BLaER1 (cell line): ENCODE measurements around the gene MESD.
A peak's percentile ranks its signal among the peaks of the same experiment; 100 is the strongest.

Source experiments
- H3K27ac ChIP-seq: shearing (Covaris generic); formaldehyde crosslinking; 2 replicates; pipeline ENCODE4 v1.8.1; 2022
- H3K27me3 ChIP-seq: shearing (Covaris generic); formaldehyde crosslinking; 2 replicates; pipeline ENCODE4 v1.8.1; 2022
- H3K36me3 ChIP-seq: shearing (Covaris generic); formaldehyde crosslinking; 2 replicates; pipeline ENCODE4 v1.8.1; 2022
- H3K4me1 ChIP-seq: shearing (Covaris generic); formaldehyde crosslinking; 2 replicates; pipeline ENCODE4 v1.8.1; 2022
- H3K4me2 ChIP-seq: shearing (Covaris generic); formaldehyde crosslinking; 2 replicates; pipeline ENCODE4 v1.8.1; 2022
- H3K4me3 ChIP-seq: shearing (Covaris generic); formaldehyde crosslinking; 2 replicates; pipeline ENCODE4 v1.8.1; 2022
- H3K9ac ChIP-seq: shearing (Covaris generic); formaldehyde crosslinking; 2 replicates; pipeline ENCODE4 v1.8.1; 2022
- H3K9me3 ChIP-seq: shearing (Covaris generic); formaldehyde crosslinking; 2 replicates; pipeline ENCODE4 v1.8.1; 2022
- H4K20me1 ChIP-seq: shearing (Covaris generic); formaldehyde crosslinking; 2 replicates; pipeline ENCODE4 v1.8.1; 2022
- Cebpa-rat ChIP-seq: shearing (Covaris generic); IDR thresholded peaks from 2 replicates; pipeline ENCODE4 v1.8.1; 2022

MESD gene

GRCh38 chr15:80931191-80931590, 58.4 kb downstream of the MESD start:
- Histone ChIP-seq H3K4me2 (no peak overlapping the region), H3K9ac (no peak overlapping the region), H3K4me1 (0 out of 2 replicates have a peak, but pooled peaks cover 6% of the 10 kb centered on the region), H3K27me3 (no peaks in the 10 kb centered on the region), H4K20me1 (no peaks in the 10 kb centered on the region), H3K9me3 (no peaks in the 10 kb centered on the region), H3K4me3 (no peak overlapping the region), H3K27ac (no peak overlapping the region), H3K36me3 (no peaks in the 10 kb centered on the region)
- no peak for TF ChIP-seq Cebpa-rat

GRCh38 chr15:80929689-80930088, 59.9 kb downstream of the MESD start:
- no peak overlapping the region for H3K4me3 ChIP-seq
- H3K36me3 ChIP-seq = no peaks in the 10 kb centered on the region

GRCh38 chr15:80929225-80929624, 60.4 kb downstream of the MESD start:
- Histone ChIP-seq H3K9me3 (no peaks in the 10 kb centered on the region), H3K27ac (no peak overlapping the region), H3K4me2 (no peak overlapping the region), H3K36me3 (no peaks in the 10 kb centered on the region), H3K4me3 (no peak overlapping the region), H4K20me1 (no peaks in the 10 kb centered on the region), H3K9ac (no peak overlapping the region), H3K27me3 (no peaks in the 10 kb centered on the region), H3K4me1 (no peaks in the 10 kb centered on the region)
- TF ChIP-seq Cebpa-rat = no peak

More at GRCh38 chr15:80929689-80930088, 59.9 kb downstream of the MESD start:
- Histone ChIP-seq H3K4me1 (0 out of 2 replicates have a peak, but pooled peaks cover 2% of the 10 kb centered on the region), H3K27me3 (no peaks in the 10 kb centered on the region), H4K20me1 (no peaks in the 10 kb centered on the region), H3K4me2 (no peak overlapping the region), H3K9ac (no peak overlapping the region), H3K9me3 (no peaks in the 10 kb centered on the region), H3K27ac (no peak overlapping the region)
- no peak for TF ChIP-seq Cebpa-rat

- Histone ChIP-seq H3K9me3 (no peaks in the 10 kb centered on the region), H3K4me3 (no peak overlapping the region), H4K20me1 (no peaks in the 10 kb centered on the region), H3K27ac (no peak overlapping the region), H3K27me3 (no peaks in the 10 kb centered on the region), H3K4me1 (no peaks in the 10 kb centered on the region), H3K36me3 (no peaks in the 10 kb centered on the region; the same call in 1 of the 2 replicates), H3K9ac (no peak overlapping the region), H3K4me2 (no peak overlapping the region)
- no peak for TF ChIP-seq Cebpa-rat
These were observed 63.5 kb downstream of the MESD start for GRCh38 chr15:80926126-80926525.

- Histone ChIP-seq H3K9ac (no peak overlapping the region), H3K4me1 (peaks cover 2% of the 10 kb centered on the region), H3K4me2 (no peak overlapping the region), H3K27ac (no peak overlapping the region), H3K9me3 (no peaks in the 10 kb centered on the region), H4K20me1 (no peaks in the 10 kb centered on the region), H3K27me3 (no peaks in the 10 kb centered on the region), H3K4me3 (no peak overlapping the region), H3K36me3 (no peaks in the 10 kb centered on the region; the same call in 1 of the 2 replicates)
- TF ChIP-seq Cebpa-rat = no peak
These were observed 64.0 kb downstream of the MESD start for GRCh38 chr15:80925597-80926059.

- no peak for TF ChIP-seq Cebpa-rat
- no peaks in the 10 kb centered on the region for H3K27me3 ChIP-seq
- no peak overlapping the region for H3K9ac ChIP-seq
- H3K9me3 ChIP-seq = no peaks in the 10 kb centered on the region
- H3K4me2 ChIP-seq = no peak overlapping the region
- no peak overlapping the region for H3K27ac ChIP-seq
- H3K36me3 ChIP-seq = no peaks in the 10 kb centered on the region; the same call in 1 of the 2 replicates
- H3K4me1 ChIP-seq = peaks cover 8% of the 10 kb centered on the region
- no peaks in the 10 kb centered on the region for H4K20me1 ChIP-seq
- H3K4me3 ChIP-seq = no peak overlapping the region
These were observed 65.3 kb downstream of the MESD start for GRCh38 chr15:80924278-80924677.

- H3K9me3 ChIP-seq = no peaks in the 10 kb centered on the region
- no peaks in the 10 kb centered on the region; the same call in 1 of the 2 replicates for H3K36me3 ChIP-seq
- peaks cover 8% of the 10 kb centered on the region for H3K4me1 ChIP-seq
- no peaks in the 10 kb centered on the region for H4K20me1 ChIP-seq
- H3K27ac ChIP-seq = no peak overlapping the region
- H3K4me2 ChIP-seq = no peak overlapping the region
- TF ChIP-seq Cebpa-rat = no peak
- H3K9ac ChIP-seq = no peak overlapping the region
- H3K27me3 ChIP-seq = no peaks in the 10 kb centered on the region
- no peak overlapping the region for H3K4me3 ChIP-seq
These were observed 66.0 kb downstream of the MESD start for GRCh38 chr15:80923668-80924067.

GRCh38 chr15:80921736-80922410, 67.7 kb downstream of the MESD start:
- Histone ChIP-seq H3K27me3 (no peaks in the 10 kb centered on the region), H3K9ac (no peak overlapping the region), H4K20me1 (no peaks in the 10 kb centered on the region), H3K36me3 (no peaks in the 10 kb centered on the region; the same call in 1 of the 2 replicates), H3K4me2 (no peak overlapping the region), H3K27ac (no peak overlapping the region), H3K4me3 (no peak overlapping the region), H3K4me1 (peaks cover 8% of the 10 kb centered on the region), H3K9me3 (no peaks in the 10 kb centered on the region)
- TF ChIP-seq Cebpa-rat = no peak

GRCh38 chr15:80920271-80920699, 69.3 kb downstream of the MESD start:
- Histone ChIP-seq H3K27ac (no peak overlapping the region), H3K9me3 (no peaks in the 10 kb centered on the region), H3K36me3 (no peaks in the 10 kb centered on the region; the same call in 1 of the 2 replicates), H4K20me1 (no peaks in the 10 kb centered on the region), H3K4me1 (peaks cover 8% of the 10 kb centered on the region), H3K4me2 (peak overlapping the region; percentile 15), H3K27me3 (no peaks in the 10 kb centered on the region), H3K4me3 (no peak overlapping the region), H3K9ac (no peak overlapping the region)
- no peak for TF ChIP-seq Cebpa-rat

GRCh38 chr15:80918196-80918783, 71.3 kb downstream of the MESD start:
- H3K9me3 ChIP-seq = no peaks in the 10 kb centered on the region
- no peaks in the 10 kb centered on the region for H4K20me1 ChIP-seq
- peaks cover 10% of the 10 kb centered on the region for H3K4me1 ChIP-seq
- no peaks in the 10 kb centered on the region; the same call in 1 of the 2 replicates for H3K36me3 ChIP-seq
- no peak overlapping the region for H3K27ac ChIP-seq
- H3K4me2 ChIP-seq = no peak overlapping the region
- no peak for TF ChIP-seq Cebpa-rat
- no peaks in the 10 kb centered on the region for H3K27me3 ChIP-seq
- no peak overlapping the region for H3K9ac ChIP-seq
- H3K4me3 ChIP-seq = no peak overlapping the region
